GM12872 (cell line): ENCODE results near the gene KIF22.

Experiments used
- CTCF ChIP-seq: IDR thresholded peaks from 3 replicates; pipeline ENCODE4 v1.5.1; 2011; ENCODE audit warnings: low read depth, mild to moderate bottlenecking, low read length, moderate library complexity; ENCODE audit not compliant: insufficient read depth

Gene KIF22

DNA sequence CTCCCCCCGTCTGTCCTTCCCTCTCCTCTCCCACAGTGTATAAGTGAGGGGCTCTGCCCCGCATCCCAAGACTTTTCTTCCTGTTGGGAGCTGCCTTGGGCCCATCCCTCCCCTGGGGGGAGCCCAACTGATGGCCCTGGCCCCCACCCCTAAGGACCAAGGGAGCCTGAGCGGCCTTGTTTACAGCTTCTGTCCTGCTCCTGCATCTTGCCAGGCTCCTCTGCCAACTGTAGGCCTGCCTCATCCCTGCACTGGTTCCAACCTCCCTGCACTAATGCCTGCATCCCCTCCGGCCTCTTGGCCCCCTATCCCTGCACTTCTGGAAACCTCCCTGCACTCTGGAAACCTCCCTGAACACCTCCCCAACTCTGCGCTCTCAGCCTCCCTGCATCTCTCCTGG is 24.0 kb downstream of the KIF22 start:
- no peak for TF ChIP-seq CTCF

GRCh38 chr16:29815032-29815721 is 24.6 kb downstream of the KIF22 start:
- TF ChIP-seq CTCF: no peak

DNA sequence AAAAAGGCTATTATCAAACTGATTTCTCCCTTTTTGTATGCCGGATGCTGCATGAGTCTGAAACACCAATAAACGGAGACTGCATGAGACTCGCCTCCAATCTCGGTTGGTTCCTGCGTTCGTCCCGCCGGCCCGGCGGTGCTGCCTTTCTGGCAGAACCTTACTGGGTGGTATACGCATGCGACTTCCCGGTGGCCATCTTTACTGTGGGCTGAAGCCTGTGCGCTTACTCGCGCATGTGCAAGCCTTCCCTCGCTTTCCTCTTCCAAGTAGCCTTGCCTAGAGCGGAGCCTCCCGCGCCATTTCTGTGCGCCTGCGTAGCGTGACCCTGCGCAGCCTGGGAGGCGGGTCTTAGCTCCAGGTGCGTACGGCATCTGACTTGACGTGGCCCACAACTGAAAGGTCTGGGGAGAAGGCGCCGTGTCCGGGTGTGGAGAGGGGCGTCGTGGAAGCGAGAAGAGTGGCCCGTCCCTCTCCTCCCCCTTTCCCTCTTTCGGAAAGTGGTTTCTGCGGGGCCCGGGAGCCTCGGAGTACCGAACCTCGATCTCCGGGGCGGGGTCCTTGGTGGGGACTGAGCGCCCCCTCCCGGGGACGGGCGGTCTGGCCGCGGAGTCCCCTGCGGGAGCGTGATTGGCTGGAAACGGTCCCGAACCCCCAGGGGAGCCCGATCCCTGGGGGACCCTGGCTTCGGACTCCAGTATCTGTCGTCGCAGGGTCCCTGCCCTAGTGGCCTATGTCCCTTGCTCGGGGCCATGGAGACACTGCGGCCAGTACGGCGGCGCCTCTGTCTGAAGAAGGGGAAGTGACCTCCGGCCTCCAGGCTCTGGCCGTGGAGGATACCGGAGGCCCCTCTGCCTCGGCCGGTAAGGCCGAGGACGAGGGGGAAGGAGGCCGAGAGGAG is 25.5 kb downstream of the KIF22 start, which contains the start of gene PAGR1:
PAGR1 (plus strand) TSS at position 360 of the 901 bp plus-strand sequence; CDS start at position 734, 374 bp downstream.
- peak; percentile 92 for TF ChIP-seq CTCF

DNA sequence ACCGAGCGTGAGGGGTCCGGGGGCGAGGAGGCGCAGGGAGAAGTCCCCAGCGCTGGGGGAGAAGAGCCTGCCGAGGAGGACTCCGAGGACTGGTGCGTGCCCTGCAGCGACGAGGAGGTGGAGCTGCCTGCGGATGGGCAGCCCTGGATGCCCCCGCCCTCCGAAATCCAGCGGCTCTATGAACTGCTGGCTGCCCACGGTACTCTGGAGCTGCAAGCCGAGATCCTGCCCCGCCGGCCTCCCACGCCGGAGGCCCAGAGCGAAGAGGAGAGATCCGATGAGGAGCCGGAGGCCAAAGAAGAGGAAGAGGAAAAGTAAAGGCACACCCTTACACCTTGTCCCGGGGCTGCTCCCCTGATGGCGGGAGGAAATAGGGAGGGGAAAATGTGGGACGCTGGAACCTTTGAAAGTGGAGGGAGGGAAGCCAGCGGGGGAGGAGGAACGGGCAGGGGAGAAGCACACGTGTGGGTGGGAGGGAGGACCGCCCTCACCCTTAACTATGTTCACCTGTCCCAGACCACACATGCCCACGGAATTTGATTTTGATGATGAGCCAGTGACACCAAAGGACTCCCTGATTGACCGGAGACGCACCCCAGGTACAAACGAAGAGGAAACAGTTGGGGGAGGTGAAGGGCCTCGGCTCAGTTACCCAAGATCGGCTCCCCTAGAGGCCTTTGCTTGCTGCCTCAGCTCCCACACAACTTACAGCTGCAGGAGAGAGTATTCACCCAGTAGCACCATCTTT is 26.3 kb downstream of the KIF22 start:
- TF ChIP-seq CTCF: peak; percentile 43; the same call in 1 of the 3 replicates

DNA sequence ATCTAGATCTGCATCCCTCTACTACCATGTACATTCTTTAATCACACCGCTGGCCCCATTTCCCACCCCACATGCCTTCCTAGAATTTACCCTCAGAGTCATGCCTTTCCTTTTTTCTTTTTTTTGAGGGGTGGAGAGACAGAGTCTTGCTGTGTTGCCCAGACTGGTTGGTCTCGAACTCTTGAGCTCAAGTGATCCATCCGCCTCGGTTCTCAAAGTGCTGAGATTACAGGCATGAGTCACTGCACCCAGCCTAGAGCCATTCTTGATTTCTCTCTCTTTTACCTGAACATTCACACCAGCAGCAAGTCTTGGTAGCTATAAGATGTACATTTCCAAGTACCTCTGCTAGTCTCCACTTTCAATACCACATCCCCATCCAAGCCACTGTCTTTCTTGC is 27.5 kb downstream of the KIF22 start:
- no peak for TF ChIP-seq CTCF

DNA sequence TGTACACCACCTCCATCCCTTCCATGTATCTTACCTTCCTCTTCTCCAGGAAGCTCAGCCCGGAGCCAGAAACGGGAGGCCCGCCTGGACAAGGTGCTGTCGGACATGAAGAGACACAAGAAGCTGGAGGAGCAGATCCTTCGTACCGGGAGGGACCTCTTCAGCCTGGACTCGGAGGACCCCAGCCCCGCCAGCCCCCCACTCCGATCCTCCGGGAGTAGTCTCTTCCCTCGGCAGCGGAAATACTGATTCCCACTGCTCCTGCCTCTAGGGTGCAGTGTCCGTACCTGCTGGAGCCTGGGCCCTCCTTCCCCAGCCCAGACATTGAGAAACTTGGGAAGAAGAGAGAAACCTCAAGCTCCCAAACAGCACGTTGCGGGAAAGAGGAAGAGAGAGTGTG is 29.0 kb downstream of the KIF22 start:
- TF ChIP-seq CTCF: no peak

GRCh38 chr16:29820271-29820701 is 29.7 kb downstream of the KIF22 start, which contains the start of gene MVP:
TSS of gene MVP (plus strand) at chr16:29820462. CDS start at chr16:29830550, 10,088 bp downstream.
- no peak for TF ChIP-seq CTCF
